ENCODE measurements around the gene SHROOM3. TPM values are rescaled to one million over a fixed set of nuclear protein-coding genes. Genes with fewer than 3 reads are reported as not detected.

SHROOM3 gene
- total RNA-seq, 2 donors from 2014 or later: 18.1 to 21.8 TPM

DNA sequence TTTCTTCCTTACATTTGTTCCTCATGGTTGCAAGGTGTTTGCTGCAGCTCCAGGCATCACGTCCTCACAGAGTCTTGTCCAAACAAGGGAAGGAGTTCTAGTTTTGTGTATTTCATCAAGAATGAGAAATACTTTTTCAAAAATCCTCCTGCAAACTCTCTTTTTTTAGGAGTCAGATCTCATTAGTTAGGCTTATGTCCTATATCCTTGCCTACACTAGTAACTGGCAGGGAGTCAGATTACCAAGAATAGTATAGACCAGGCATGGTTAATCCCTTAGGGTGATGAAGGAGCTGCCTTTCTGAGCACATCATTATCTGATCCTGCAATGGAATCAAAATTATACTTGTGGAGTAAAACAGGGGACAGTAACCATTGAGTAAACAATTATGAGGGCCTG, 160.4 kb downstream of the SHROOM3 start:
- Mint-ChIP-seq H3K27ac (no peak overlapping the region), H3K36me3 (ENCODE audit: low read depth) (no peaks in the 10 kb centered on the region), H3K4me1 (peaks cover 28% of the 10 kb centered on the region), H3K27me3 (ENCODE audit: insufficient read depth) (peaks cover 2% of the 10 kb centered on the region), H3K9me3 (no peaks in the 10 kb centered on the region), H3K4me3 (no peak overlapping the region)
- Histone ChIP-seq H3K9me3 (ENCODE audit: control insufficient read depth, low read length) (no peaks in the 10 kb centered on the region), H3K9ac (ENCODE audit: extremely low read depth, low read length, poor library complexity, severe bottlenecking) (no peak overlapping the region), H3K27me3 (ENCODE audit: control insufficient read depth, insufficient read depth, low read length, poor library complexity, severe bottlenecking) (no peaks in the 10 kb centered on the region), H3K27ac (ENCODE audit: low read depth, low read length) (no peak overlapping the region), H3K4me1 (ENCODE audit: control insufficient read depth, insufficient read depth, low read length) (peaks cover 4% of the 10 kb centered on the region), H3K4me3 (ENCODE audit: low read length) (no peak overlapping the region), H3K36me3 (ENCODE audit: control insufficient read depth, insufficient read depth, low read length) (no peaks in the 10 kb centered on the region)
- DNase-seq: no peak
- no peak for TF ChIP-seq CTCF (conservative IDR thresholded peaks at IDR 0.05)
- 80% methylated on average over 1 of the region's 1 CpG; no CpG with 5 or more reads in 1 of the 2 experiments for WGBS, 2 experiments (ENCODE audit: insufficient coverage in 1 of 2, insufficient read length in 1 of 2)

DNA sequence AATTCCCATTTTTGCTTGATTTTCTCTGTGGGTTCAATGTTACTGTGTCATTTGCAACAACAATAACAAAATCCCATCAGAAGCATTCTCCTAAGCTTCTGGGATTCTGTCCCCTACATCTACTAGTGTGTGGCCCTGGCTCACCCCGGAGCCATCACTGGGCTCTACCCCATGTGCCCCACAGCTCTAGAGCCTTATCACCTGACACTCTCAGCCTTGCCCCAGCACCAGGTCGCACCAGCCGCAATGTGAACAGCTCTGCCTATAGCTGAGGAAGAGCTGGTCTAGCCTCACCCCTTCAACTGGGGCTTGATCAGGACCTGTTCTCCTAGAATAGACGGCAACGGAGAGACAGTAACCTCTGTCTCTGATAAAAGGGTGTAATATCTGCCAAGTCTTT, 161.7 kb downstream of the SHROOM3 start:
- H3K4me1 Mint-ChIP-seq: peaks cover 22% of the 10 kb centered on the region
- Histone ChIP-seq H3K9ac (ENCODE audit: extremely low read depth, low read length, poor library complexity, severe bottlenecking) (no peak overlapping the region), H3K4me3 (ENCODE audit: low read length) (no peak overlapping the region), H3K27me3 (ENCODE audit: control insufficient read depth, insufficient read depth, low read length, poor library complexity, severe bottlenecking) (no peaks in the 10 kb centered on the region), H3K4me1 (ENCODE audit: control insufficient read depth, insufficient read depth, low read length) (peaks cover 3% of the 10 kb centered on the region), H3K27ac (ENCODE audit: low read depth, low read length) (no peak overlapping the region), H3K36me3 (ENCODE audit: control insufficient read depth, insufficient read depth, low read length) (no peaks in the 10 kb centered on the region), H3K9me3 (ENCODE audit: control insufficient read depth, low read length) (no peaks in the 10 kb centered on the region)
- DNase-seq: no peak
- 91 to 100% methylated on average over 4 to 5 of the region's 5 CpGs for WGBS, 2 experiments (ENCODE audit: insufficient coverage in 1 of 2, insufficient read length in 1 of 2)
- no peaks in the 10 kb centered on the region for H3K9me3 Mint-ChIP-seq
- no peak for TF ChIP-seq CTCF (conservative IDR thresholded peaks at IDR 0.05)
- H3K4me3 Mint-ChIP-seq: no peak overlapping the region
- peaks cover 2% of the 10 kb centered on the region for H3K27me3 Mint-ChIP-seq (ENCODE audit: insufficient read depth)
- H3K27ac Mint-ChIP-seq: no peak overlapping the region
- no peaks in the 10 kb centered on the region for H3K36me3 Mint-ChIP-seq (ENCODE audit: low read depth)

- Mint-ChIP-seq H3K36me3 (ENCODE audit: low read depth) (no peaks in the 10 kb centered on the region), H3K9me3 (no peaks in the 10 kb centered on the region), H3K27ac (no peak overlapping the region), H3K4me1 (peaks cover 23% of the 10 kb centered on the region), H3K4me3 (no peak overlapping the region), H3K27me3 (ENCODE audit: insufficient read depth) (peaks cover 2% of the 10 kb centered on the region)
- Histone ChIP-seq H3K36me3 (ENCODE audit: control insufficient read depth, insufficient read depth, low read length) (no peaks in the 10 kb centered on the region), H3K4me1 (ENCODE audit: control insufficient read depth, insufficient read depth, low read length) (peaks cover 3% of the 10 kb centered on the region), H3K9me3 (ENCODE audit: control insufficient read depth, low read length) (no peaks in the 10 kb centered on the region), H3K4me3 (ENCODE audit: low read length) (no peak overlapping the region), H3K27me3 (ENCODE audit: control insufficient read depth, insufficient read depth, low read length, poor library complexity, severe bottlenecking) (no peaks in the 10 kb centered on the region), H3K27ac (ENCODE audit: low read depth, low read length) (no peak overlapping the region), H3K9ac (ENCODE audit: extremely low read depth, low read length, poor library complexity, severe bottlenecking) (no peak overlapping the region)
- no peak for DNase-seq
- WGBS, 2 experiments (ENCODE audit: insufficient coverage in 1 of 2, insufficient read length in 1 of 2): 89 to 92% methylated on average over 3 to 5 of the region's 5 CpGs
- TF ChIP-seq CTCF (conservative IDR thresholded peaks at IDR 0.05): no peak
Measured at GRCh38 chr4:76597423-76597979, 162.5 kb downstream of the SHROOM3 start.

Data from endodermal cell (in vitro differentiated cells).